HG03354 (cell line): ENCODE results near the gene BNC2.

Source experiments
- ATAC-seq: cut with Tn5 transposase; IDR thresholded peaks from one replicate; pipeline ENCODE4 v1.9.1; 2021; ENCODE audit warnings: mild to moderate bottlenecking; ENCODE audit not compliant: unreplicated experiment, poor library complexity, severe bottlenecking

BNC2 gene

DNA sequence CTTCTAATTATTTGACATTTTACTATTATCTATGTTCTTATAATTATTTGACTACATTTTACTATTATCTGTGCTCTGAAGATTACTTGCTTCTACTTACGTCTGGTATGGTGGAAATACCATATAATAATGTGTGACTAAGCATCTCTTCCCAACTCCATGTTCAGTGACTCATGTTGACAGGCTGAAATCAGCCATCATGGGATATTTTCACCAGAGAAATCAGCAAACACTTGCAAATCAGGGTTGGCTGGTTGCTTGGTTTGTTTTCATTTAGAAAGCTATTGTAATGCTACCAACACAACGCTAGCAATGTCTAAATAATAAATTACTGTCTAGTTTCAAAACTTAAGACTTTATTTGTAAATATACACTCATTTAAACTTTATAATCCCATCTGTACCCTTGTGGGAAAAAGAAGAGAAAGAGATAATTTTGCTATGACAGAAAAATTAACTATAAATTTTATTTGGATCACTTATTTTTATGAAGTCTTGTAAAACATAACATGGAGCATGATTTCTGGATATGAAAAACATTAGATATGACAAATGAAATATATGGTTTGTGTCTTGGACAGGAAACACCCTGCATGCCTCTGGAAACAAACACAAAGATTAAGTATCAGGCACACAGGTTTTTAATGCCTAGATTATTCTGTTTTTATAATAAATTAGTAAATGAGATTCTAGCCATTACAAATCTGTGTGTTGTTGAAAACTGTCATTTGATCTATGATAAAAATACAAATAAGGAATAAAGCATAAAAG is 337.6 kb downstream of the BNC2 start:
- no peak for ATAC-seq

DNA sequence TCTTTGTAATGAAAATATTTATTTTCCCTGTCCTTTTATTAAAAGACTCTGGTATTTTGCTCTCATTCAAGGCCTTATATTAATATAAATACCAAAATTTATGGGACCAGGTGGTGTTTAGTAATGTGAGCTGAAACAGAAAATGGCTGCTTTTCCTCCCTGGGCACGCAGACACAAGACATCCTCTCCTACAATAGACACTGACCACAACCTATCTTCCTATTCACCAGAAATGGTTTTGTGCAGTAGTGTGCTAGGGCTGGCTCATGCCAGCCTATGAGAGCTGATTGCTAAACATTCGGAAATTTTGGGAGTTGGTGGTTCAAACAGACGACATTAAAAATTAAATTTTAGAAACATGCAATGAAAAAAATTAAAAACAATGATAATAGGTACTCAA is 338.2 kb downstream of the BNC2 start:
- ATAC-seq: no peak

DNA sequence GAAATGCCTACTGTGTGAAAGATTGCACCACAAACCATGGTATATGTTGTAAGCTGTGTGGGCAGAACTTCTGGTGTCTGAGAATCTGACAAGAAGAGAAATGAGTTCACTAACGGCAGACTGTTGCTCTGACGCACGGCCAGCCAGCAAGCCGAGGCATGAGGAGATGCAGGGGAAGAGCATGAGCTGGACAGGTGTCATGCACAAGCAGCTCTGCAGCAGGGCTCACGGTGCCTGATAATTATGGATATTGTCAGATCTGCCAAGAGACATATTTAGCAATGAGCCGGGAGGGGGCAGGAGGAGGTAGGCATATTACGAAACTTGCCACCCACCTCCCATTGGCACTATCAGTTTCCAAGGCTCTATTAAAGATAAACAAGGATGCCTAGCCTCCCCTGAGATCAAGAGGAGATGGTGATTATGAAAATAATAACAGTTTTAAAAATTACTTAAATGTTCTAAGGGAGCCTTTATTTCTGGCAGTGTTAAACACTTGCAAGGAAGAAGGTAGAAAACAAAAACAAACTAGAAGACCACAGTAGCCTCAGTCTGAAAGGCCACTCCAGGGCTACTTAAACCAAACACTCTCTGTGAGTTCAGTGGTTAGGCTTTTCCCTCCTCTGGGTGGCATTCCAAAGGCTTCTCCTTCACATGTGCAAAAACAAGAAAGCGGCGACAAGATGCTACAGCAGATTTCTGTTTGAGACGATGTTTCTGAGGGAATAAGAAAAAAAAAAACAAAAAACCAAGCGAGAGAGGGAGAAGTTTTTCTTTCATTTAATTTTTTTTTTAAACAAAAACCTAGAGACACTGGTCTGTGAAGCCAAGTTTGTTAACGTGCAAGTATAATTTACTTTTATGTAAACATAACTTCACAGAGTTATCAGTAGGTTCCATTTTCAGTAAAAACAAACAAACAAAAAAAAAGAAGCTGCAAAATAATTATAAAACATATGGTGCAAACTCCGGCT is 339.5 kb downstream of the BNC2 start:
- ATAC-seq: no peak

DNA sequence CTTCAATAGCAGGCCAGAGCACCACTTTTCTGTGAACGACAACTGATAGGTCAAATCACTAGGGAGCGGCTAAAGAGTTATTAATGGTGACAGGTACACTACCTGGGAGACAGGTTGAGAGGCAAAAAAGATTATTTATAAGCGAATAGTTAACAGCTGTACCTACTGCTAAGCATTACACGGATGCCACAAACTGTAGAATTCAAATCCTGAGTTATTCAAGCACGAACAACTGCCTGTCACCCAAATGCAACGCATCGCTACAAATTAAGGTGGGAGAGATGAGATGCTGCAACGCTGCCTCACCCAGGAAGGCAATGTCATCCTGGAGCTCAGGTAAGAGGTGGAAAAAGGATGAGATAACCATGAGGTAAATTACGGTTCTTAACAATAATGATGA is 342.9 kb downstream of the BNC2 start:
- no peak for ATAC-seq

DNA sequence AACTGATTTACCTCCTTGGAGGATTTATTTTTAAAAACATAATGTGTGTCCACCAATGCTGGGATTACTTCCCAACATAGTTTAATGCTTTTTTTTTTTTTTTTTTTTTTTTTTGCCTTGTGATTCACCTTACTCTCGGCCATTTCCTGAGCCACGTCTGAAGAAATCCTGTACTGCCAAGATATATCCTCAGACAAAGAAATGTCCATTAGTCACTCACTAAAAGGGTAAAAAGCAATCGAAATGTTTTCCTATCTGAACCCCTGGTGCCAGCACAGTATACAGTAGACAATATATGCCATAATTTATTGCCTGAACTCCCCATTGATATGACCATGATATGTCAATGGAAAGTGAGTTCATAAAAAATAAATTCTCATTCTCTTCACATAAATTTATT is 344.1 kb downstream of the BNC2 start:
- ATAC-seq: no peak

DNA sequence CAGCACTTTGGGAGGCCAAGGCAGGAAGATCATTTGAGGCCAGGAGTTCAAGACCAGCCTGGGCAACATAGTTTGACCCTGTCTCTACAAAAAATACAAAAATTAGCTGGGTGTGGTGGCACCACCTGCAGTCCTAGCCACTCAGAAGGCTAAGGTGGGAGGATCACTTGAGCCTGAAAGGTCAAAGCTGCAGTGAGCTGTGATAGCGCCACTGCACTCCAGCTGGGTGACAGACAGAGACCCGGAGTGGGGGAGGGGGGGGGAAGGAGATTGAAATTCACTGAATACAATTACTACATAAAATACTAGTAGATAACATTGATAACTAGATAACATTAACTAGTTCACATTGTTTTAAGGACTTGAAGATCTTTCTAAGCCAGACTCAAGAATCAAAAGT is 345.6 kb downstream of the BNC2 start:
- no peak for ATAC-seq

DNA sequence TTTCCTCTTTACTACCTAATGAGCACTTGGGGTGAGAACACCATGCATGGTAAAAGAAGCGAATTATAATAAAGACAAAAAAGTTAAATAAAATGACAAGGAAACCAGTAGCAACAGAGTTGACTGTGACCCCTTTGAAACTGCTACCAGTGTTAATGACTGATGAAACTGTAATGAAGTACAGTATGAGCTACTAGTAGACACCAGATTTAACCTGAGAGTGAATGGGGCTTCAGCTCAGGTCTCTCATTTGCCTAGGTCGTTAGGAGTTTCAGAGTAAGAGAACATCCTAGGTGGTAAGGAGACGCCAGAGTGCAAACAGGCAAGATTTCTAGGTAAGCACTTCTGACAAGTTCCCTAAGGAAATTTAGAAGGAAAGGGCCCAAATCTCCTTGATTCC is 346.4 kb downstream of the BNC2 start:
- ATAC-seq: no peak

DNA sequence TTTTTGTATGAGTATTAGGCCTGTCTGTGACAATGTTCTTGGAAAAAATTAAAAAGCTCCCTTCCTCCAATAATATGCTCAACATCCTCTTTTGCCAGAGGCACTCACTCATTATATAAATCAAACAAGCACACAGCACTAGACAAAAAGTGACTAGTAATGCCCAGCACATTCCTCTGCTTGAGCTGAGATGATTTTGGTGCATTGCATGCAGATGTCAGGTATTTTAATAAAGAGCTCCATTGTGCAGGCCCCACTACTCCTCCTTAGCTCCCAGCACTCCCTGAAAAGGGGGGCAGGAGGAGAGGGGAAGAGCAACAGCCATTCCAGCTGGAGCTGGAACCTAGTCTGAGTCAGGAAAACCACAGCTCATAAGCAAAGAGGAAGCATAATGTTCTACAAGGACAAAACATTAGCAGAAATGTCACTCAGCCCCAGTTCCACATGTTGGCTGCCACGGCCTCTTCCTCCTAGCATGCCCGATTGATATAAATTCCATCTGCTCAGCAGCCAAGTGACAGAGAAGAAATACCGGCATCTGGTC is 348.5 kb downstream of the BNC2 start:
- no peak for ATAC-seq

DNA sequence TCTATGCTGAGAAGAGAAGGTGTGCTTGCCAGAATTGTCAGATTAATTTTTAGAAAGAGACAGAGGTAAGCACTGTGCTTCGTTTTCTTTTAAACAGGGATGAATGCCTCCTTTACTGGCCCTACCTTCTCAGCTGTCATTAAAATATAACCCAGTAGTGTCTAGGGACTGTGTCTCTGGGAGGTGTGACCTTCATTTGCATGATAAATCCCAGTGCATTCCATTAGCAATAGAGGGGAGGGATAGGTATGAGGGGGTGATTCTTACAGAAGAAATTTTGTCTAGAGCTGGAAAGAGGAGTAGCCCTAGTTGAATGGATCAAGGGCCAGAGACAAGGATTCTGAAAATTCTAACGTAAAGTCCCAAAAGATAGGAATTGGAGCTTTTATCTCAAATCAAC is 351.5 kb downstream of the BNC2 start:
- ATAC-seq: no peak

DNA sequence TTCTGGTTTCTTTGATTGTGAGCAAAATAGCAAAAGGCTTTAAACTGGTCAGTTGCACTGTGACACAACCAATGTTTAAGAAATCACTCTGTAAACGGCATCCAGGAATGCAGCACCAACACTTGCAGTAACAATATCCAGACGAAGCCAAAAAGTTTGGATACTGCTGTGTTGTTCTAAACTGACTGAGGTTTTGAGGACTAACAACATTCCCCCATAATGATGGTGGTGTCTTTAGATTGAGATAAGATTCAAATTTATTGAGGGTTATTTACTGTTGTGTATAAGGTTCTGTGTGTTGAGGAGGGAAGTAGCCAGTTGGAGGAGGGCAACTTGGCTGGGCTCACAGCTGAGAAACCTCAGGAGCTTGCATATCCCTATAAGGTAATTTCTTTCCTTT is 353.6 kb downstream of the BNC2 start:
- ATAC-seq: no peak

DNA sequence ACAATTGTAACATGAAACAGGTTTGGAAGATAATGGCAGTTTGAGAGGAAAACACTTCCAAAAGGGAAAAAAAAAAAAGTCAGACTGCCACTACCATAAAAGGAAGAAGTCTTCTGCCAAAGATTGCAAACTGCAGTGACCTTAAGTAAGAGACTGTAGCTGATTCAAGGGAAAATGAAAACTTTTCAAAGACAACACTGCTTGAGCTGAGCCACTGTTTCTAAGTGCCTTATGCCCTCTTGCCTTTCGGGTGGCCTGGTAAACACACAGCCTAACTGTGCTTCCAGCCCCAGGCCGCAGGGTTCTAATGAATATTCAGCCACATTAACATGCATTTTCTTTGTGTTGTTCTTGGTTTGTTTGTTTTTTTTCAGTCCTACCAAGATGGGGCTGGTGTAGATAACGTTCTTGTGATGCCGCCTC is 354.6 kb downstream of the BNC2 start:
- ATAC-seq: no peak

DNA sequence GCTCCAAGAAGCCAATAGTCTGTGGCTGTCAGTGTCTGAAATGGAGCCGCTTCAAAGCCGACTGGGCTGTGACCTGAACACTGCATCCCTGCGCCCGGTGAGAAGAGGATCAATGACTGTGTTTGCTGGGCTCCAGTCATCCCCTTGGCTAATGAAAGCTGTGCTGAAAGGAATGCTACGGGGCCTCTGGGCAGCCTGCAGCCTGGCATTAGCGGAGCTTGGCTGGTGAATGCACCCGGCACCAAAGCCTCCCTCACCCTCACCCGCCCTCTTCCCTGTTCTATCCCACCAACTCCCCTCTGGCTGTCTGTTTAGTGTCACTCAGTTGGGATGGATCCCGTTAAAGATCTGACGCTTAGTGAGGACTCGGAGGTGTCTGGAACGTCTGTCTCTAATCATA is 355.3 kb downstream of the BNC2 start:
- no peak for ATAC-seq

DNA sequence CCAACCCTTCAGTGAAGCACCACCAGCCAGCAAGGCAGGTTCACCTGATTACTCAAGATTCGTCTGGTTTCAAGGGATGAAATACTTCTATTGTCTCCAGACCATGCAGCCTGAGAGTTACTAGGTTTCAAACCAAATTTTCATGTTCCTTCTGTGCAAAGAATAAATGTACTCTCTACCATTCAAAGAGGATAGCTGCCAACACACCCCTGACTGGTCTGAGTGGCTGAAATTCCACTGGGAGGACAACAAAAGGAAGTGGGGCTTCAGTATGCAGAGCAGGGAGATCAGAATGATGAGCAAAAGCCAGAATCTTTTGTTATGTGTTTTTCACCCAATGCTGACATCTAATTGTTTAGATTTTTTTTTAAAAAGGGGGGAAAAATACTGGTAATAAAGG is 356.3 kb downstream of the BNC2 start:
- ATAC-seq: no peak

DNA sequence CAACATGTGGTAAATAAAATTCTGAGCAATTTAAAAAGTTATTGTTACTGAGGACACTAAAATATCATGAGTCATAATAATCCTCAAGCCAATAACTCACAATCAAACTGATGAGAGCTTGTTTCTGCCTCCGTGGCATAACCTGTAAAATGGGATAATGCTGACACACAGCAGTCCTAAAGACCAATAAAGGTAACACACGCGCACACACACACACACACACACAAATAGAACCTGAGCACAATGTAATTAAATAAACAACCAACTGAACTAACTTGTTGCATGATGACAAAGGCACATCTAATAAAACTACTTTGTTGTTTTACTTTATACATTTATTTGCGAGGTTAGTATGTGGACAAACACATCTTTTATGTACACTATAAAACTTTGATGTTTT is 358.2 kb downstream of the BNC2 start:
- ATAC-seq: no peak

DNA sequence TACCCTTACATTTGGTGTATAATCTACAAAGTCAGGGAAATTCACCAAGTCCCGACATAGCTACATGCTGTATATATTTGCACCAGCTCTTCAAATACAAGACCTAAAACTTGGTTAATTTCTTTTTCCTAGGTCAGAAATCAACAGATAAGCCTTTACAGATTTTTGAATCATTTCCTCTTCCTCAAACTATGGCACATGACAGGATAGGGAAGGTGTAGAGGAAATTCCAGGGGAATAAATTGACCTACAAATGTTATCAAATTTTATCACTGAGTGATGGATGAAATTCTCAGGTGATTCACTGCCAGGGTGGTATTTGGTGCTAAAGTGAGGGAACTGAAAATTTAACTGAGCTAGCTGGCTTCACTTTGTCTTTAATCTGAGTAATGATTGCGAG is 360.0 kb downstream of the BNC2 start:
- ATAC-seq: no peak

DNA sequence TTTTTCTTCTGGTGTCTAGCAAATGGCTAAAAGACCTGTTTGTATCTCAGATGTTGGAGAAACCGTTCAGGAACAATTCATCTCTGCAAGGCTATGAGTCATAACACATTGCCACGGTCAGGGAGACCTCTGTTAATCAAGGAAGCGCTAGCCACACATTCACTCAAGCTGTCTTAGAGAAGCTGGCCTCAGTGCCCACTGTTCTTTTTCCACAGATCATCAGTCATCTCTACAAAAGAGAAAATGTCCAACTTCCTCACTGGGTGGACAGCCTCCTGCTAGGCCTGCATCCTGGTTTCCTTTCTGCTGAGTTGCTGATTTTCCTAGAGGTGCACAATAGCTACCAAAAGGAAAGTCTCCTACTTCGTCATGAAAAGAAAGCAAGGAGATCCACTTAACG is 360.5 kb downstream of the BNC2 start:
- no peak for ATAC-seq

DNA sequence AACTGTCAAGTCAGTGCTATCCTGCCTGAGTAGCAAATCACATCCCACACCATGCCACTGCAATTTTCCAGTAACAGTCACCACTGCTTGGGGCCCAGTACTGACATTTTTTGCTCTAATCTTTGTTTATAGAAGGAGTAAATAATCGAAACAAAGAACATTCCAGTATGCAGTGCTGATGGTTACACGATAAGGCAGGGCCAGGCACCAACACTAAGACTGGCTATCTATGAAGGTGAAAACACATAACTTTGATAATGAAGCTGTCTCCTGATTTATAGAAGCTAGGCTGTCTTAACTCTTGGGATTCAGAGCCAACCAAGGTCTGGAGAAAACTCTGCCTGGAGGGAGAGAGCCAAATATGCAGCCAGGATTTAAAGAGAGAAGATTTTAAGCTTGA is 365.3 kb downstream of the BNC2 start:
- no peak for ATAC-seq

DNA sequence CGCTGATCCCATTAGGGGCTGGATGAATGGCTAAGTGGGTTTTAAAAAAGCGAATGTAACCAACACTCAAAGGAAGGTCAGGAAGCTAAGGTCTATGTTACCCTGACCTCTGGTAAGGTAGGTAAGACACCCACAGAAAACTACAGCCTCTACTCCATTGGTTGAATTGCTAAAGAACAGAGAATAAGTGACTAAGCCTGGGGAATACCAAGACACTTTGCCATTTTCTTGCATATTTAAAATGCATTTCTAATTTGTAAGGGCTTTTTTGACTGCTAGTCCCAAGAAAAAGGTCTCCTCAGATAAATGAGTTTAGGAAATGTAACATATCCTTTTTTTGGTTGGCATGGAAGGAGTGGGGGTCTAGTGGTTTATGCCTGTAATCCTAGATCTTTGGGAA is 368.7 kb downstream of the BNC2 start:
- no peak for ATAC-seq

DNA sequence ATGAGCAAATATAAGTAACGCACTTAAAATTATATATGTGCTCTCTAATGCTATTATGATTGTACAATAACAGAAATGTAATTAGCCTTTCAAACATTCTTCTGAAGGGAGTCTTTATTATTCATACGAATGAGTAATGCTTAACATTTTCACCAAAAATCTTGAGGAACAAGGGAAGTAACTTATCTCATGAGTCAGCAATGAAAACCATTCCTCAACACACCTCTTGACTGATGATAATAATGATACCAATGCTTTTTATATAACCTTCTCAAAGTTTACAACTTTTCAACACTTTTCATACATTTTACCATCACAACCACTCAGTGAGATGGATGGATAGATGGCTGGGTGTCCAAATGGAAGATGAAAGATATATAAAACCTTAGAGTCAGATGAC is 369.3 kb downstream of the BNC2 start:
- no peak for ATAC-seq

DNA sequence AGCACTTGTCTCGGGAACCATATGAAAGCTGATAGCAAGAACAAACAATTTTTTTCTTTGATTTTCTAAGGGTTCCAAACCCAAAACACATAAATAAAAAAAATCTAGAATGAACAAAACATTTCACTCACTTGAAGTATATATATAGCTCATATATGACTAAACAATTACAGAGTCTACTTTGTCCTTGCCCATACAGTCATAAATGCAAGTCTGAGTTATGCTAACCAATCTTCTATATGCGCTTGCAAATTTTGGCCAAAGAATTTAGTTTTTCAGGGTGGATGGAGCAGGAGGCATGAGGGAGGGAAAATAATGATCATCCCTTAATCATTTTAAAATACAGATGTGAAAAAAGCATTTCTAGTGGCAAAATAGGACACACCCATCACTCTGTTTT is 370.1 kb downstream of the BNC2 start:
- no peak for ATAC-seq

DNA sequence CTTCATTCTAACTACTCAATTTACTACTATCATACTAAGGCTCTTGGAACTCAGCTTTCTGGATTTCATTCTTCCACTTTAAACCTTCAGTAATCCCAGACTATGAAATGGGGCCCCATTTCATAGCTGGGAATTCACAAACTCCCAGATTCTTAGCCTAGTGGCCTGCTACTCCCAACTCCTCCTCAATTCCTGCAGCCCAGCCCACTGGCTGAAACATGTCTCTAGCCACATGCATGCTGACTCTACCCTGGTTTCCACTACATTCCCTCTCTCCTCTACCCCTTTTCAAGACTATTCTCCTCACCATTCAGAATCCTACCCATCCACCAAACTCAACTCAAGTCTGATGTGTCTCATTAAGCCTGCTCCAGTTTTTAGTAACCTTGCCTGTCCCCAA is 370.6 kb downstream of the BNC2 start:
- ATAC-seq: no peak
